HG02571 (cell line): ENCODE results near the gene IGFBP6.

Experiments used
- ATAC-seq: cut with Tn5 transposase; IDR thresholded peaks from one replicate; pipeline ENCODE4 v1.9.1; 2021; ENCODE audit warnings: mild to moderate bottlenecking, moderate library complexity; ENCODE audit not compliant: unreplicated experiment

The IGFBP6 gene

GRCh38 chr12:53115112-53115890 lies 17.8 kb downstream of the IGFBP6 start:
- ATAC-seq, result no peak

- ATAC-seq, result no peak
Measured at GRCh38 chr12:53115891-53116648, 18.6 kb downstream of the IGFBP6 start.

- no peak for ATAC-seq
Measured at GRCh38 chr12:53118751-53119300, 21.4 kb downstream of the IGFBP6 start.

- ATAC-seq, result no peak
Measured at GRCh38 chr12:53120685-53121525, 23.4 kb downstream of the IGFBP6 start.

DNA sequence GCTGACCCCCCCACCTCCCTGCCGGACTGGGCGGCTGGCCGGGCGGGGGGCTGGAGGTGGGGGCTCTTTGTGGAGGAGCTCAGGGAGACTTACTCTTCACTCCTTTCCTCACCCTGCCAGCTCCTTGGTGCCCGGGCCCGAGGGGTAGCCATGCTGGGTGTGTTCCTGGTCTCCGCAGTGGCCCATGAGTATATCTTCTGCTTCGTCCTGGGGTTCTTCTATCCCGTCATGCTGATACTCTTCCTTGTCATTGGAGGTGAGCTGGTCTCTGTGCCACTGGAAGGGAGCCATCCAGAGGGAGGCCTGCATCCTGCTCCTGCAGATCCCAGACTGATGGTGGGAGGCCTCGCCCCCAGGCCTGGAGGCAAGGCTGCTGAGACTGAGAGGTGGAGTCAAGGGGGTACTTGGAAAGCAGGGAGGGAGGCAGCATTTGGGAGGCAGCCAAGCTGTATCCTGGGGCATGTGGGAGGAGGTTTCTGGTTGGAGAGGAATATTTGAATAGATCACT lies 25.5 kb downstream of the IGFBP6 start:
- ATAC-seq, result no peak

- ATAC-seq, result no peak
Measured at GRCh38 chr12:53123578-53124351, 26.3 kb downstream of the IGFBP6 start.

DNA sequence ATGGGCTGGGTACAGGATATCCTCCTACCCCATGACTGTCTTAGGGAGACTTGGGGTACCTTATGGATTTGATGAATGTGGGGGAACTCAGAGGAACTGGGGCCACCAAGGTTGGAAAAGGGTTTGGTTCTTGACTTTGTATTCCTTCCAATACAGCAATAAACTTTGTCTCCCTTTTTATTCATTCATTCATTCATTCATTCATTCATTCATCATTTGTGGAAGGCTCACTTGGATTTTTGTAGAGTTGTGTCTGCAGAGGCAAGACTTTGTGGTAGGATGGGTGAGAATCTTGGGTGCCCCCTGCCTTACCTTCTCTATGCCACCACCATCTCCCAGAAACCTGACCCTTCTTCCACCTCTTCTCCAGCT lies 26.9 kb downstream of the IGFBP6 start:
- no peak for ATAC-seq

DNA sequence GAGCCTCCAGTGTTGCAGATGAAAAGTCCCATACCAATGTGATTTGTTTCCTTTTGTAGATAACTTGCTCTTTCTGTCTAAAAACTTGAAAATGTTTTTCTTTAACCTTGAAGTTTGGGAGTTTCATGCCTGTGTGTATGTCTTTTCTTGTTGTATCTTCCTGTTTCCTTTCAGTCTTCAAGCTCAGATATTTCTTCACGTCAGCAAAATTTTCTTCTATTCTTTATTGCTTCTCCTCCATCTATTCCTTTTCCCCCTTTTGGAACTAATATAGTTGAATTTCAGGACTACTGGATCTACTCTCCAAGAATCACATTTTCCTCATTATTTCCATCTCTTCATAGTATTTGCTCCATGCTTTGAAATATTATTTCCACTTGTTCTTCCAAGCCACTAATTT lies 29.7 kb downstream of the IGFBP6 start:
- ATAC-seq, result no peak

- no peak for ATAC-seq
Measured at GRCh38 chr12:53128780-53129569, 31.5 kb downstream of the IGFBP6 start.

DNA sequence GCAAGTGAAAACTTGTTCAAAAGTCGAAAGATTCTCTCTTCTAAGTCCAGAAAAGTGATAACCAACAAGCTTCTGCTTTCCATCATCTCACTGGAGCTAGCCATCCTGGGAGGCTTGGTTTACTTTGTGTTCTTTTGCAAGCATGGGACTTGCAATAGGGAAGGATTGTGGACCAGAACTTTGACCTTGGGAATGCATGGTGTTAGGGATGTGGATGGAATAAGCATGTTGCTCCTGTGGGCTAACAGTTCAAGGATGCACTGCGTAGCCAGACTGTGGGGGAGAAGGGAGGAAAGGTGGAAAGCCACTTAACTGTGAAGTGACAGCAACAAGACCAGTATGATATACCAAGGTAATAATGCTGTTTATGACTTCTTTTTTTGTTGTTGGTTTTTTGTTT lies 34.4 kb downstream of the IGFBP6 start:
- no peak for ATAC-seq

GRCh38 chr12:53133722-53134121 lies 36.3 kb downstream of the IGFBP6 start:
- ATAC-seq, result no peak

DNA sequence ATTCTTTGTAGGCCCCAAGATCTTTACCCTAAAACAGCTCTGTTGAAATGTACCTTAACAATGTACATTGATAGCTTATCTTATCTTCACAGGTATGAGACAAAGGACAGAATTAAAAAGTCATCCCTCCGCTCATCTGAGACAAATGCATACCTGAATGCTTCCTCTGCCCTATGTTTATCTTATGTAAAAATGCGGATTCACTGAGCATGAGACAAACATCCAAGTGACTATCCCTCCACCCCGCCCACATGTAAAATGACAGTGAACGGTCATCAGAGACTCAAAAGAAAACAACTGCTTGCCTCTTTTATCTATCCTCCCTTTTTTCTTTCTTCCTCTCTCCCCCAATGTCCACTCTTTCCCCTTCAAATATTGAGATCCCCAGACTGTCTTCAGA lies 45.9 kb downstream of the IGFBP6 start:
- no peak for ATAC-seq

DNA sequence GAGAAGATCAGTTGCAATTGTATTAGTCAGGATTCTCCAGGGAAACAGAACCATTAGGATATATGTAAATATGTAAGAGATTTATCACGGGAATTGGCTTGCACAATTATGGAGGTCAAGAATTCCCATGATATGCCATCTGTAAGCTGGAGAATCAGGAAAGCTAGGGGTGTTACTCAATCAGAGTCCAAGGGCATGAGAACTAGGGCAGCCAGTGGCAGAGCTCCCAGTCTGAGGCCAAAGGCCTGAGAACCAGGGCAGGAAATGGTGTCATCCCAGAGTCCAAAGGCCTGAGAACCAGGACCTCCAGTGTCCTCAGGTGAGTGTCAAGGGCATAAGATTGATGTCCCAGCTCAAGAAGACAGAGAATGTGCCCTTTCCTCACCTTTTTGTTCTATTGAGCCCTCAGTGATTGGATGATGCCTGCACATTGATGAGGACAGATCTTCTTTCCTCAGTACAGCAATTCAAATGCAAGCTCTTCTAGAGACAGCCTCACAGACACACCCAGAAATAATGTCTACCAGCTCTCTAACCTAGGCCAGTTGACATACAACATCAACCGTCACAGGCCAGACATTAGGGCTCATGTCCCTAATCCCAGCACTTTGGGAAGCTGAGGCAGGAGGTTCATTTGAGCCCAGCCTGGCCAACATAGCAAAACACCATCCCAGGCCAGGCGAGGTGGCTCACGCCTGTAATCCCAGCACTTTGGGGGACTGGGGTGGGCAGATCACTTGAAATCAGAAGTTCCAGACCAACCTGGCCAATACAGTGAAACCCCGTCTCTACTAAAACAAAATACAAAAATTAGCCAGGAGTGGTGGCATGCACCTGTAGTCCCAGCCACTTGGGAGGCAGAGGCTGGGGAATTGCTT lies 48.2 kb downstream of the IGFBP6 start:
- ATAC-seq, result no peak

GRCh38 chr12:53147181-53147580 lies 49.7 kb downstream of the IGFBP6 start:
- ATAC-seq, result no peak

DNA sequence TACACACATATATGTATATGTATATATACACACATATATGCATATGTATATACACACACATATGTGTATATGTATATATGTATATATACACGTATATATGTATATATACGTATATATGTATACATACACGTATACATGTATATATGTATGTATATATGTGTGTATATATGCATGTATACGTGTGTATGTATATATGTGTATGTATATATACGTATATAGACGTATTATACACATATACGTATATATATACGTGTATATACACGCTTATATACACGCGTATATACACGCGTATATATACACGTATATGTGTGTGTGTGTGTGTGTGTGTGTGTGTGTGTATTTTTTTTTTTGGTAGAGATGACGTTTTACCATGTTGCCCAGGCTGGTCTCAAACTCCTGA lies 50.2 kb downstream of the IGFBP6 start:
- no peak for ATAC-seq

DNA sequence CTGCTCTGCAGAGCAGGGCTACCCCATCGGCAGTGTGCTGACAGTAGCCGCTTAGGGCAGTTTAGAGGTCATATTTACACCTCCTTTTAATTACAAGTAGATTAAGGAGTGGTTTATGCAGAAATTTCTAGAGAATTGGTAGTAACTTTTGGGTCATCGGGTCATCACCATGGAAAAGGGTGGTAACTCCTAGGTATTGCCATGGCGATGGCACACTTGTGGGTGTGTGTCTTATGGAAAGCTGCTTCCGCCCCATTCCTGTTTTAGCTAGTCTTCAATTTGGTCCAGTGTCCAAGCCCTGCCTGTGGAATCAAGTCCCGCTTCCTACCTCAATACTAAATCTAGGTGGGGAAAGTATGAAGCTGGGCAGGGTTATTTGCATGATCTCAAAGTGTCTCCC lies 53.6 kb downstream of the IGFBP6 start:
- ATAC-seq, result no peak
